Measurements from ENCODE around the gene ZNF280D. TPM values are rescaled to one million over a fixed set of nuclear protein-coding genes. Genes with fewer than 3 reads are reported as not detected.
A peak's percentile ranks its signal among the peaks of the same experiment; 100 is the strongest.

Gene ZNF280D
- total and polyA plus RNA-seq, 2 donors (not counting 1 experiment from before 2014, with no cell fraction given), result 11.9 to 37.7 TPM

DNA sequence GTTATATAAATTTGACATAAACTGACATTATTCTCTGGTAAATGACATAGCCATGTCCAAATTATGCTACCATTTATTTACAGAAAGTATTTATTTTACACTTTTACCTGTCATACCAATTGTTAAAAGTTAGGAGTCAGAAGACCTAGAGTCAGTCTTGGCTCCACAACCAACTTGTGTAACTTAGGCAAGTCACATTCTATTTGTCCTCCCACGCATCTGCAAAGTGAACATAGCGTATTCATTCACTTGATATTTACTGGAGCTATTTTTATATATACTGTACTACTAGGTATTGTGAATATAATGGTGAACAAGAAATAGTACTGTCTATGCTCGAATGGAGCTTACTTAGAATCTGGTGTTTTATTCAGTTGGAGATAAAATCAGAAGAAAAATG, 78.7 kb downstream of the ZNF280D start:
- Histone ChIP-seq H3K4me1 (ENCODE audit: control insufficient read depth, extremely low read depth, insufficient read depth, low read length) (no peaks in the 10 kb centered on the region), H3K9me3 (ENCODE audit: control insufficient read depth, insufficient read depth, low read depth, low read length) (no peaks in the 10 kb centered on the region), H3K27ac (ENCODE audit: insufficient read depth, low read length) (no peak overlapping the region), H3K9ac (ENCODE audit: insufficient read depth, low read length) (no peak overlapping the region), H2AFZ (ENCODE audit: low read length) (no peak overlapping the region), H3K4me3 (replicated peaks in 1 of 4; ENCODE audit: control extremely low read depth in 1 of 4, insufficient read depth in 1 of 4, low read depth in 3 of 4, low read length in 4 of 4) (no peak overlapping the region), H3K4me2 (ENCODE audit: extremely low read depth, insufficient read depth, low read length) (no peak overlapping the region), H3K36me3 (ENCODE audit: control insufficient read depth, insufficient read depth, low read length) (peaks cover 2% of the 10 kb centered on the region), H3K27me3 (ENCODE audit: control insufficient read depth, insufficient read depth, low read length) (no peaks in the 10 kb centered on the region), H3K79me2 (ENCODE audit: control insufficient read depth, insufficient read depth, low read length) (no peaks in the 10 kb centered on the region), H4K20me1 (ENCODE audit: control insufficient read depth, extremely low read depth, insufficient read depth, low read length) (no peaks in the 10 kb centered on the region)
- TF ChIP-seq, protein P1, sequence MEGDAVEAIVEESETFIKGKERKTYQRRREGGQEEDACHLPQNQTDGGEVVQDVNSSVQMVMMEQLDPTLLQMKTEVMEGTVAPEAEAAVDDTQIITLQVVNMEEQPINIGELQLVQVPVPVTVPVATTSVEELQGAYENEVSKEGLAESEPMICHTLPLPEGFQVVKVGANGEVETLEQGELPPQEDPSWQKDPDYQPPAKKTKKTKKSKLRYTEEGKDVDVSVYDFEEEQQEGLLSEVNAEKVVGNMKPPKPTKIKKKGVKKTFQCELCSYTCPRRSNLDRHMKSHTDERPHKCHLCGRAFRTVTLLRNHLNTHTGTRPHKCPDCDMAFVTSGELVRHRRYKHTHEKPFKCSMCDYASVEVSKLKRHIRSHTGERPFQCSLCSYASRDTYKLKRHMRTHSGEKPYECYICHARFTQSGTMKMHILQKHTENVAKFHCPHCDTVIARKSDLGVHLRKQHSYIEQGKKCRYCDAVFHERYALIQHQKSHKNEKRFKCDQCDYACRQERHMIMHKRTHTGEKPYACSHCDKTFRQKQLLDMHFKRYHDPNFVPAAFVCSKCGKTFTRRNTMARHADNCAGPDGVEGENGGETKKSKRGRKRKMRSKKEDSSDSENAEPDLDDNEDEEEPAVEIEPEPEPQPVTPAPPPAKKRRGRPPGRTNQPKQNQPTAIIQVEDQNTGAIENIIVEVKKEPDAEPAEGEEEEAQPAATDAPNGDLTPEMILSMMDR (conservative IDR thresholded peaks at IDR 0.05 in 1 of 2, IDR thresholded peaks at IDR 0.05 in 1 of 2; ENCODE audit: low read depth in 1 of 2, low read length in 2 of 2), result no peak
- TF ChIP-seq EZH2 (IDR thresholded peaks at IDR 0.05; ENCODE audit: low read length, missing control alignments), result no peak
- peak in 1 of 2 donors; percentile 20 for DNase-seq (ENCODE audit: low read depth in 2 of 2)

DNA sequence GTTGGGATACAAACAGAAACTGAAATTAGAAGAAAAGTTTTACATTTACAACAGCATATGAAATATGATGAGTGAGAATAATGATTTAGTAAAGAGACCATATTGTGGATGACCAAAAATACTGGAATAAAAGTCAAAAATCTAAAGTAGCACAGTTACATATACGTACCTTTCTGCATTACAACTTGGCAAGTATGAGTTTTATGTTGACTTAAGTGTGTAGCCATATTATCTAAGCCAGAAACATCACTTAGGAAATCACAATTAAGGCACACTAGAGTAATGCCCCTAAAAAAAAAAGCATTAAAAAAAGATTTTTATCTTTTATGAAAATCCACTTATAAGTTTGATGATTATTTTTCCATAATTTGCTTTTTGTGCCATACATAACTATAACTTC, 79.1 kb downstream of the ZNF280D start:
- Histone ChIP-seq H3K4me2 (ENCODE audit: extremely low read depth, insufficient read depth, low read length) (no peak overlapping the region), H3K9me3 (ENCODE audit: control insufficient read depth, insufficient read depth, low read depth, low read length) (no peaks in the 10 kb centered on the region), H3K27me3 (ENCODE audit: control insufficient read depth, insufficient read depth, low read length) (no peaks in the 10 kb centered on the region), H3K79me2 (ENCODE audit: control insufficient read depth, insufficient read depth, low read length) (no peaks in the 10 kb centered on the region), H3K27ac (ENCODE audit: insufficient read depth, low read length) (no peak overlapping the region), H2AFZ (ENCODE audit: low read length) (no peak overlapping the region), H3K4me3 (replicated peaks in 1 of 4; ENCODE audit: control extremely low read depth in 1 of 4, insufficient read depth in 1 of 4, low read depth in 3 of 4, low read length in 4 of 4) (no peak overlapping the region), H3K9ac (ENCODE audit: insufficient read depth, low read length) (no peak overlapping the region), H4K20me1 (ENCODE audit: control insufficient read depth, extremely low read depth, insufficient read depth, low read length) (no peaks in the 10 kb centered on the region), H3K36me3 (ENCODE audit: control insufficient read depth, insufficient read depth, low read length) (peaks cover 2% of the 10 kb centered on the region), H3K4me1 (ENCODE audit: control insufficient read depth, extremely low read depth, insufficient read depth, low read length) (no peaks in the 10 kb centered on the region)
- DNase-seq (ENCODE audit: low read depth in 2 of 2), result no peak
- TF ChIP-seq, protein P1 (conservative IDR thresholded peaks at IDR 0.05 in 1 of 2, IDR thresholded peaks at IDR 0.05 in 1 of 2; ENCODE audit: low read depth in 1 of 2, low read length in 2 of 2), result no peak
- TF ChIP-seq EZH2 (IDR thresholded peaks at IDR 0.05; ENCODE audit: low read length, missing control alignments), result no peak

DNA sequence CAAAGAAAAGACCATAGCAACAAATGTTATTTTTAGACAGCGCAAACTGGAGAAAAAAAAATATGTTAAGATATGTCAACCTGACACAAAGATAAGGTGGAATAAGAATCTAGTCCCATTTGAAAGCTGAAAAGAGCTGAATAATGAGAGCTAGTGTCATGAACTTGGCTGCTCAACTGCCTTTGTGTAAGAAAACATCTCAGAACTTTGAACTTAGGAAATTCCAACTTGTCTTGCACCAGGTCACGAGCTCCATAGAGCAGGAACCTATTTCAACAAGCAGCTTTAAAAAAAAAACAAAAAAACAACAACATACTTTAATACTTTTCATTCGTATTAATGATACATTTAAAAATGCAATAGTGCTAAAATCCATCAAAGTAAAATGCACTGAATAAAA, 79.5 kb downstream of the ZNF280D start:
- H3K79me2 ChIP-seq (ENCODE audit: control insufficient read depth, insufficient read depth, low read length), result no peaks in the 10 kb centered on the region

More for the DNA sequence above, 79.5 kb downstream of the ZNF280D start:
- Histone ChIP-seq H3K4me1 (ENCODE audit: control insufficient read depth, extremely low read depth, insufficient read depth, low read length) (no peaks in the 10 kb centered on the region), H3K27ac (ENCODE audit: insufficient read depth, low read length) (no peak overlapping the region), H3K36me3 (ENCODE audit: control insufficient read depth, insufficient read depth, low read length) (peaks cover 2% of the 10 kb centered on the region), H3K4me3 (replicated peaks in 1 of 4; ENCODE audit: control extremely low read depth in 1 of 4, insufficient read depth in 1 of 4, low read depth in 3 of 4, low read length in 4 of 4) (no peak overlapping the region), H2AFZ (ENCODE audit: low read length) (no peak overlapping the region), H3K4me2 (ENCODE audit: extremely low read depth, insufficient read depth, low read length) (no peak overlapping the region), H3K27me3 (ENCODE audit: control insufficient read depth, insufficient read depth, low read length) (no peaks in the 10 kb centered on the region), H4K20me1 (ENCODE audit: control insufficient read depth, extremely low read depth, insufficient read depth, low read length) (no peaks in the 10 kb centered on the region), H3K9me3 (ENCODE audit: control insufficient read depth, insufficient read depth, low read depth, low read length) (no peaks in the 10 kb centered on the region), H3K9ac (ENCODE audit: insufficient read depth, low read length) (no peak overlapping the region)
- TF ChIP-seq, protein P1 (conservative IDR thresholded peaks at IDR 0.05 in 1 of 2, IDR thresholded peaks at IDR 0.05 in 1 of 2; ENCODE audit: low read depth in 1 of 2, low read length in 2 of 2), result no peak
- no peak for TF ChIP-seq EZH2 (IDR thresholded peaks at IDR 0.05; ENCODE audit: low read length, missing control alignments)
- no peak for DNase-seq (ENCODE audit: low read depth in 2 of 2)
